ENCODE measurements around the gene TBC1D5.
"Not testable (repeated sequence)": the region's sequence is repeated elsewhere in the genome, so short reads cannot be mapped to it uniquely, and the experiment has no call there.

Gene TBC1D5

DNA sequence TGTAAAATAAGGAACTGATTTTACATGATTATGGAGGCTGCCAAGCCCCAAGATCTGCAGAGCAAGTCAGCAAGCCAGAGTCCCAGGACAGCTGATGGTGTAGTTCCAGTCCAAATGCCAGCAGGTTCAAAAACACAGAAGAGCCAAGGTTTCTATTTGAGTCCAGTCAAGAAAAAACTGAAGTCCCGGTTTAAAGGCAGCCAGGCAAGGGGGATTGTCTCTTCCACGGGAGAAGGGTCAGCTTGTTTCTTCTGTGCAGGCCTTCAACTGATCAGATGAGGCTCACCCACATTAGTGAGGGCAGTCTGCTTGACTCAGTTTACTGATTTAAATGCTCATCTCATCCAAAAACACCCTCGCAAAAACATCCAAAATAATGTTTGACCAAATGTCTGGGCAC lies 611.5 kb downstream of the TBC1D5 start:
- Histone ChIP-seq H3K36me3 (ENCODE audit: control insufficient read depth, insufficient read depth, low read length) (no peaks in the 10 kb centered on the region), H3K9me3 (ENCODE audit: control insufficient read depth, low read length) (no peaks in the 10 kb centered on the region), H3K27me3 (ENCODE audit: control insufficient read depth, insufficient read depth, low read length, poor library complexity, severe bottlenecking) (no peaks in the 10 kb centered on the region), H3K27ac (ENCODE audit: insufficient read depth, low read depth, low read length, poor library complexity, severe bottlenecking) (no peak overlapping the region), H3K4me3 (ENCODE audit: insufficient read depth, low read depth, low read length) (no peak overlapping the region), H3K4me1 (ENCODE audit: control insufficient read depth, insufficient read depth, low read length) (peaks cover under 1% of the 10 kb centered on the region)
- 93% methylated on average over 3 of the region's 3 CpGs for WGBS, 2 experiments

GRCh38 chr3:17129556-17129955 lies 612.9 kb downstream of the TBC1D5 start:
- no peak overlapping the region for H3K4me3 ChIP-seq (ENCODE audit: insufficient read depth, low read depth, low read length)
- H3K27me3 ChIP-seq (ENCODE audit: control insufficient read depth, insufficient read depth, low read length, poor library complexity, severe bottlenecking), result no peaks in the 10 kb centered on the region
- no peak overlapping the region for H3K27ac ChIP-seq (ENCODE audit: insufficient read depth, low read depth, low read length, poor library complexity, severe bottlenecking)
- 88% methylated on average over 3 of the region's 3 CpGs for WGBS, 2 experiments
- no peaks in the 10 kb centered on the region for H3K4me1 ChIP-seq (ENCODE audit: control insufficient read depth, insufficient read depth, low read length)
- H3K36me3 ChIP-seq (ENCODE audit: control insufficient read depth, insufficient read depth, low read length), result no peaks in the 10 kb centered on the region
- H3K9me3 ChIP-seq (ENCODE audit: control insufficient read depth, low read length), result no peaks in the 10 kb centered on the region

DNA sequence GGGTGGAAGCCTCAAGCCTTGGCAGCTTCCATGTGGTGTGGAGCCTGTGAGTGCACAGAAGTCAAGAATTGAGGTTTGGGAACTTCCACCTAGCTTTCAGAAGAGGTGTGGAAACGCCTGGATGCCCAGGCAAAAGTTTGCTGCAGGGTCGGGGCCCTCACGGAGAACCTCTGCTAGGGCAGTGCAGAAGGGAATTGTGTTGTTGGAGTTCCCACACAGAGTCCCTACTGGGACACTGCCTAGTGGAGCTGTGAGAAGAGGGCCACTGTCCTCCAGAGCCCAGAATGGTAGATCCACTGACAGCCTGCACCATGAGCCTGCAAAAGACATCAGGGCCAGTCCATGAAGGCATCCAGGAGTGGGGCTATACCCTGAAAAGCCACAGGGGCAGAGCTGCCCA lies 613.8 kb downstream of the TBC1D5 start:
- 90 to 94% methylated on average over 3 of the region's 3 CpGs for WGBS, 2 experiments
- H3K4me3 ChIP-seq (ENCODE audit: insufficient read depth, low read depth, low read length); H3K27ac ChIP-seq (ENCODE audit: insufficient read depth, low read depth, low read length, poor library complexity, severe bottlenecking); H3K27me3 ChIP-seq (ENCODE audit: control insufficient read depth, insufficient read depth, low read length, poor library complexity, severe bottlenecking); H3K9me3 ChIP-seq (ENCODE audit: control insufficient read depth, low read length); H3K4me1 ChIP-seq (ENCODE audit: control insufficient read depth, insufficient read depth, low read length); H3K36me3 ChIP-seq (ENCODE audit: control insufficient read depth, insufficient read depth, low read length): not testable (repeated sequence)

DNA sequence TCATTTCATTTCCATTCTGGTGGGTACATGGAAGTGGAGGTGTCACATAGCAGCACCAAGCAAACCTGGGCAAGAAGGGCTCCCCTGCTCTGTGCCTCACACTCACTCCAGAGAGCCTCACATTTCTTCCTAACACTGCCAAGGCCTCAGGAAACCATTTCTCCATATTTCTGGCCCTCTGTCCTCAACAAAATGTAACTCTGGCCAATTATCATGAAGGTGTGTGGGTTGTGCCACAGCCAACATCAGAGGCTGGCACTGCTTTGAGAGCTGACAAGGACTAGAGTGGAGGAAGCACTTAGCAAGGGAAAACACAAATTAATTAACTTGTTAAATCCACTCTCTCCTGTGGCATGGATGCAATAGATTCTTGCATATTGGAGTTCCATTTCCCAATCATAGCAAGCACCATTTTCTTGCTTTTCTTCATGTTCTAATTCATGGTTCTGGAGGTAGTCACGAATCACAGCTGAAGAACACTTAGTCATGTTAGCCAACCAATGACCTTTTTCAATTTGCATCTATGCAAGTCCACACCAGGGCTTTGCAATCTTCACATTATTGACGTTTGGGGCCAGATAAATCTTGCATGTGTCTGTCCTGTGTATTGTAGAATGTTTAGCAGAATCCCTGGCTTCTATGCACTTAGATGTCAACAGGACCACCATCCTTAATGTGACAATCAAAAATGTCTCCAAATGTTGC lies 616.5 kb downstream of the TBC1D5 start:
- no peaks in the 10 kb centered on the region for H3K27me3 ChIP-seq (ENCODE audit: control insufficient read depth, insufficient read depth, low read length, poor library complexity, severe bottlenecking)
- 95 to 100% methylated on average over 2 of the region's 2 CpGs for WGBS, 2 experiments
- H3K9me3 ChIP-seq (ENCODE audit: control insufficient read depth, low read length), result no peaks in the 10 kb centered on the region
- no peak overlapping the region for H3K4me3 ChIP-seq (ENCODE audit: insufficient read depth, low read depth, low read length)
- H3K36me3 ChIP-seq (ENCODE audit: control insufficient read depth, insufficient read depth, low read length), result no peaks in the 10 kb centered on the region
- H3K27ac ChIP-seq (ENCODE audit: insufficient read depth, low read depth, low read length, poor library complexity, severe bottlenecking), result no peak overlapping the region
- H3K4me1 ChIP-seq (ENCODE audit: control insufficient read depth, insufficient read depth, low read length), result no peaks in the 10 kb centered on the region

GRCh38 chr3:17122758-17123157 lies 619.7 kb downstream of the TBC1D5 start:
- no peak overlapping the region for H3K27ac ChIP-seq (ENCODE audit: insufficient read depth, low read depth, low read length, poor library complexity, severe bottlenecking)
- 88 to 93% methylated on average over 3 of the region's 3 CpGs for WGBS, 2 experiments
- H3K36me3 ChIP-seq (ENCODE audit: control insufficient read depth, insufficient read depth, low read length), result no peaks in the 10 kb centered on the region
- H3K4me1 ChIP-seq (ENCODE audit: control insufficient read depth, insufficient read depth, low read length), result no peaks in the 10 kb centered on the region
- H3K4me3 ChIP-seq (ENCODE audit: insufficient read depth, low read depth, low read length), result no peak overlapping the region
- H3K9me3 ChIP-seq (ENCODE audit: control insufficient read depth, low read length), result no peaks in the 10 kb centered on the region
- H3K27me3 ChIP-seq (ENCODE audit: control insufficient read depth, insufficient read depth, low read length, poor library complexity, severe bottlenecking), result no peaks in the 10 kb centered on the region

GRCh38 chr3:17121336-17121735 lies 621.1 kb downstream of the TBC1D5 start:
- no peaks in the 10 kb centered on the region for H3K4me1 ChIP-seq (ENCODE audit: control insufficient read depth, insufficient read depth, low read length)
- no peaks in the 10 kb centered on the region for H3K27me3 ChIP-seq (ENCODE audit: control insufficient read depth, insufficient read depth, low read length, poor library complexity, severe bottlenecking)
- H3K9me3 ChIP-seq (ENCODE audit: control insufficient read depth, low read length), result no peaks in the 10 kb centered on the region
- WGBS, 2 experiments, result 91 to 93% methylated on average over 1 of the region's 2 CpGs
- H3K4me3 ChIP-seq (ENCODE audit: insufficient read depth, low read depth, low read length), result no peak overlapping the region
- H3K36me3 ChIP-seq (ENCODE audit: control insufficient read depth, insufficient read depth, low read length), result no peaks in the 10 kb centered on the region
- H3K27ac ChIP-seq (ENCODE audit: insufficient read depth, low read depth, low read length, poor library complexity, severe bottlenecking), result no peak overlapping the region

- 93 to 94% methylated on average over 4 of the region's 4 CpGs for WGBS, 2 experiments
- Histone ChIP-seq H3K27me3 (ENCODE audit: control insufficient read depth, insufficient read depth, low read length, poor library complexity, severe bottlenecking) (no peaks in the 10 kb centered on the region), H3K27ac (ENCODE audit: insufficient read depth, low read depth, low read length, poor library complexity, severe bottlenecking) (no peak overlapping the region), H3K4me1 (ENCODE audit: control insufficient read depth, insufficient read depth, low read length) (no peaks in the 10 kb centered on the region), H3K9me3 (ENCODE audit: control insufficient read depth, low read length) (no peaks in the 10 kb centered on the region), H3K4me3 (ENCODE audit: insufficient read depth, low read depth, low read length) (no peak overlapping the region), H3K36me3 (ENCODE audit: control insufficient read depth, insufficient read depth, low read length) (no peaks in the 10 kb centered on the region)
Observed at GRCh38 chr3:17120115-17120514, 622.3 kb downstream of the TBC1D5 start.

GRCh38 chr3:17119201-17120072 lies 623.0 kb downstream of the TBC1D5 start:
- Histone ChIP-seq H3K9me3 (ENCODE audit: control insufficient read depth, low read length) (no peaks in the 10 kb centered on the region), H3K4me3 (ENCODE audit: insufficient read depth, low read depth, low read length) (no peak overlapping the region), H3K4me1 (ENCODE audit: control insufficient read depth, insufficient read depth, low read length) (no peaks in the 10 kb centered on the region), H3K27me3 (ENCODE audit: control insufficient read depth, insufficient read depth, low read length, poor library complexity, severe bottlenecking) (no peaks in the 10 kb centered on the region), H3K27ac (ENCODE audit: insufficient read depth, low read depth, low read length, poor library complexity, severe bottlenecking) (no peak overlapping the region), H3K36me3 (ENCODE audit: control insufficient read depth, insufficient read depth, low read length) (no peaks in the 10 kb centered on the region)
- 90 to 95% methylated on average over 5 of the region's 5 CpGs for WGBS, 2 experiments

- H3K27ac ChIP-seq (ENCODE audit: insufficient read depth, low read depth, low read length, poor library complexity, severe bottlenecking), result no peak overlapping the region
- H3K9me3 ChIP-seq (ENCODE audit: control insufficient read depth, low read length), result no peaks in the 10 kb centered on the region
- H3K36me3 ChIP-seq (ENCODE audit: control insufficient read depth, insufficient read depth, low read length), result no peaks in the 10 kb centered on the region
- H3K4me3 ChIP-seq (ENCODE audit: insufficient read depth, low read depth, low read length), result no peak overlapping the region
- no peaks in the 10 kb centered on the region for H3K4me1 ChIP-seq (ENCODE audit: control insufficient read depth, insufficient read depth, low read length)
- no peaks in the 10 kb centered on the region for H3K27me3 ChIP-seq (ENCODE audit: control insufficient read depth, insufficient read depth, low read length, poor library complexity, severe bottlenecking)
- 96 to 97% methylated on average over 6 of the region's 6 CpGs for WGBS, 2 experiments
Observed at GRCh38 chr3:17118771-17119170, 623.7 kb downstream of the TBC1D5 start.

DNA sequence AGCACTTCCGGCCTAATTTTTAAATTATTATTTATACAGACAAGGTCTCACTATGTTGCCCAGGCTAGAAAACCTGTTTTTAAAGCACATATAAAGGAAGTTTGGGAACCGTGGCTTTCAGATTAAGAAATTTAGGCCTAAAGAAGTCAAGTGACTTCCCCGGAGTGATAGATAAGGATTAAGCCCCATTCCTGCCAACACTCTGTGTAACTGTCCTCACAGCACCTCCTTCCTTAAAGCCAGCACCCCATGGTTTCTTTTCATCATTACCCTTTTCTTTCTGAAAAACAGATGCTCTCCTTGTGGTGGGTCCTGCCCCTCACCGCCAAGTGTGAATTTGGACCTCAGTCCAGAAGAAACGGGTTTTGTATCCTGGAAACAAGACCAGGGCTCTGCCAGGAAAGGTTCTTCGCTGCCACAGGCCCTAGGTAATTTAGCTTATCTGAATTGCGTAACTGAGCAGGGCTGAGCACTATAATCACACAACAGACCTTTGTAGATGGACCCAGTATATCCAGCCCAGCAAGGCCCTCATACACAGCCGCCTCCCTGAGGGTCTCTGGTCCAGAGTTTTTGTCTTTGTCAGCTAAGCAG lies 626.3 kb downstream of the TBC1D5 start:
- WGBS, 2 experiments, result 84 to 85% methylated on average over 8 of the region's 8 CpGs
- no peaks in the 10 kb centered on the region for H3K27me3 ChIP-seq (ENCODE audit: control insufficient read depth, insufficient read depth, low read length, poor library complexity, severe bottlenecking)
- no peaks in the 10 kb centered on the region for H3K4me1 ChIP-seq (ENCODE audit: control insufficient read depth, insufficient read depth, low read length)
- H3K27ac ChIP-seq (ENCODE audit: insufficient read depth, low read depth, low read length, poor library complexity, severe bottlenecking), result no peak overlapping the region
- H3K36me3 ChIP-seq (ENCODE audit: control insufficient read depth, insufficient read depth, low read length), result no peaks in the 10 kb centered on the region
- H3K4me3 ChIP-seq (ENCODE audit: insufficient read depth, low read depth, low read length), result no peak overlapping the region
- H3K9me3 ChIP-seq (ENCODE audit: control insufficient read depth, low read length), result no peaks in the 10 kb centered on the region

Data from ectodermal cell (in vitro differentiated cells).